Brain microvascular endothelial cell (primary cell): ENCODE data around the gene DOK3.

Source experiments
- DNase-seq: peaks from one replicate; pipeline ENCODE4 v3.0.0-alpha.2; 2020
- H3K27ac ChIP-seq: fragments of 250-450 bp; sonication (Bioruptor Pico); 2 replicates; pipeline ENCODE4 v1.5.1; 2020; ENCODE audit warnings: mild to moderate bottlenecking, moderate library complexity
- H3K27me3 ChIP-seq: fragments of 250-450 bp; sonication (Bioruptor Pico); replicated peaks from 2 replicates; pipeline ENCODE4 v1.5.1; 2020; ENCODE audit warnings: mild to moderate bottlenecking
- H3K36me3 ChIP-seq: fragments of 250-450 bp; sonication (Bioruptor Pico); replicated peaks from 2 replicates; pipeline ENCODE4 v1.5.1; 2020; ENCODE audit warnings: mild to moderate bottlenecking
- H3K4me3 ChIP-seq: 2 replicates; pipeline ENCODE4 v1.5.1; 2011; ENCODE audit warnings: low read depth, mild to moderate bottlenecking, control low read depth, low read length, moderate library complexity
- CTCF ChIP-seq: IDR thresholded peaks from 2 replicates; pipeline ENCODE4 v1.5.1; 2011; ENCODE audit warnings: low read depth, mild to moderate bottlenecking, moderate library complexity, low read length, control low read depth, inconsistent platforms; ENCODE audit errors: missing control alignments
- in situ Hi-C: cut with HindIII; loops from 2 replicates; pipeline ENCODE4 v1.10.0; 2017; ENCODE audit warnings: low sequenced_read_pairs, low pct_ligation_motif_present

DOK3 gene

DNA sequence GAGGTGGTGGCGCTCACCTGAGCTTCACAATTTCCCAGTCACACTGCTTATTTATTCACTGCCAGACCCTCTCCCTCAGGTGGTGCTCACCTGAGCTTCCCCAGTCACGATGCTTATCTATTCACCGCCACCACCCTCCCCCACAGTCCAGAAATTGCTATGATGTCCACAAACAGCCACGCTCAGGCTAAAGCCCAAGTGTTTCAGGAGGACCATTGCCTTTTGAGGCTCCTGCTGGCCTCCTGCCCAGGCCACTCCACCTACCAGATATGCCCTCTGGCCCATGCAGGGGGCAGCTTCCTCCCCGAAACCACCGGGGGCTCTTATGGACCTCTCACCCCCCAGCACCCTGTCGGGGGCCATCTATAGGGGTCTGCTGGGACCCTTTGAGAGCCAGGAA lies 16.8 kb downstream of the DOK3 start:
- no peak for TF ChIP-seq CTCF
- Histone ChIP-seq H3K4me3 (no peak overlapping the region), H3K27ac (peak overlapping the region; percentile 97), H3K27me3 (no peaks in the 10 kb centered on the region), H3K36me3 (peaks cover 70% of the 10 kb centered on the region)
- in situ Hi-C loops, result no loop called here
- DNase-seq, result no peak

GRCh38 chr5:177491983-177492746 lies 17.5 kb downstream of the DOK3 start:
- H3K36me3 ChIP-seq, result peaks cover 76% of the 10 kb centered on the region
- no peak for TF ChIP-seq CTCF
- no peak overlapping the region for H3K4me3 ChIP-seq
- in situ Hi-C loops, result no loop called here
- no peak overlapping the region for H3K27ac ChIP-seq
- no peak for DNase-seq
- no peaks in the 10 kb centered on the region for H3K27me3 ChIP-seq

- H3K27ac ChIP-seq, result peak overlapping the region; percentile 17
- in situ Hi-C loops, result no loop called here
- DNase-seq, result no peak
- no peak overlapping the region for H3K4me3 ChIP-seq
- H3K36me3 ChIP-seq, result peaks cover 83% of the 10 kb centered on the region
- peak; percentile 67 for TF ChIP-seq CTCF
- no peaks in the 10 kb centered on the region for H3K27me3 ChIP-seq
Measured at GRCh38 chr5:177491429-177491945, 18.1 kb downstream of the DOK3 start.

DNA sequence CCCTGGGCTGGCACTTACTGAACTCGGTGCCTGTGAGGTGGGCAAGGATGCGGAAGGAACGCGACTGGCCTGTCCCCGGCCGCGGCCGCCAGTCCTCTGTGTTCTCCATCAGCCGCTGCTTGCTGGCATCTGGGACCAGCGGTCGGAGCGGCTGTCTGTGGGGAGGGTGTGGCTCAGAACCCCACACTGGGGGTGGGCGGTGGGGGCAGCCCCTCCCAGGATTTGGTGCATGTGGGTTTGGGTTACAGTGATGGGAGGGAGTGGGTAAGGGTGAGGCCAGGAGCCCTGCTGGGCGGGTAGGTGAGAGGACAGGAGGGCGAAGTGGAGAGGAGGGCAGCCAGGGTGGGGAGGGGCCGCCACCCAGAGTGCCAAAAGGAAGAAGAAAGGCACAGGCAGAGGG lies 18.6 kb downstream of the DOK3 start:
- H3K27ac ChIP-seq, result peak overlapping the region; percentile 17
- no peaks in the 10 kb centered on the region for H3K27me3 ChIP-seq
- DNase-seq, result no peak
- H3K36me3 ChIP-seq, result peaks cover 88% of the 10 kb centered on the region
- in situ Hi-C loops, result no loop called here
- TF ChIP-seq CTCF, result no peak
- H3K4me3 ChIP-seq, result no peak overlapping the region

DNA sequence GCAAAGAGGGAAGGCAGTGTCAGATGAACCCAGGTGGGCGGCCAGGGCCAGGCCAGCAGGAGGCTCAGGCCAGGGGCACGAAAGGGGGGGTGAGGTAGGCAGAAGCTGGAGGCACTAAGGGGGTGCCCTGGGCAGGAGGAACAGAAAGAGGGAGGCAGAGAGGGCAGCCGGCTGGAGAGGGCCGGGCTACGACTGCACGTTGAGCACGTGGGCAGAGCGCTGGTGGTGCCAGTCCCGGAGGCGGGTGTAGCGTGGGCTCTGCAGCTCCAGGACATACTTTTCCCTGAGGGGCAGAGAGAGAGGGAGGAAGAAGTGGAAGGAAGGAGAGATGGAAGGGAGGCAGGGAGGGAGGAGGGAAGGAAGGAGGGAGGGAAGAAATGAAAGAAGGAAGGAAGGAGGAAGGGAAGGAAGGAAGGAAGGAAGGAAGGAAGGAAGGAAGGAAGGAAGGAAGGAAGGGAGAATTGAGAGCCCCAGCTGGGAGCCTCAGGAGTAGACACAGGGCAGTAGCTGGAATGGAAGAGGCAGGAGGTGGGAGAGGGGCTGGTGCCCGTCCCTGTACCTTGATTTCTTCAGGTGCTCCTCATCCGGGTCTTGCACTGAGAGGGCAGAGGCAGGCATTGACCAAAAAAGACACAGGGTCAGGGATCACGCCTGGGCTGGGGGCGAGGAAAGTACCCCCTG lies 19.2 kb downstream of the DOK3 start:
- no peak for DNase-seq

More for the DNA sequence above, 19.2 kb downstream of the DOK3 start:
- no peak for TF ChIP-seq CTCF
- no peaks in the 10 kb centered on the region for H3K27me3 ChIP-seq
- peaks cover 89% of the 10 kb centered on the region for H3K36me3 ChIP-seq
- in situ Hi-C loops, result no loop called here
- H3K4me3 ChIP-seq, result no peak overlapping the region
- H3K27ac ChIP-seq, result no peak overlapping the region
